ENCODE data around the gene TMEM145.

Gene TMEM145

GRCh38 chr19:42366673-42367072, 53.6 kb downstream of the TMEM145 start:
- H3K4me3 ChIP-seq (ENCODE audit: low read depth, low read length) = no peak overlapping the region
- POLR2A ChIA-PET = interaction anchor here (0.7 kb wide), 1 partner anchor 11 kb away, joined by 3 read pairs; no protein-coding TSS in a partner anchor
- CTCF ChIA-PET = no interaction called here
- TF ChIP-seq CTCF (IDR thresholded peaks at IDR 0.05; ENCODE audit: insufficient read depth, low read length, missing control alignments) = no peak
- no peak for DNase-seq (ENCODE audit: low read depth, low spot score)

GRCh38 chr19:42367929-42368328, 54.8 kb downstream of the TMEM145 start:
- no peak overlapping the region for H3K4me3 ChIP-seq (ENCODE audit: low read depth, low read length)
- CTCF ChIA-PET = no interaction called here
- no peak for TF ChIP-seq CTCF (IDR thresholded peaks at IDR 0.05; ENCODE audit: insufficient read depth, low read length, missing control alignments)
- DNase-seq (ENCODE audit: low read depth, low spot score) = no peak
- POLR2A ChIA-PET = no interaction called here

- CTCF ChIA-PET = no interaction called here
- TF ChIP-seq CTCF (IDR thresholded peaks at IDR 0.05; ENCODE audit: insufficient read depth, low read length, missing control alignments) = no peak
- POLR2A ChIA-PET = no interaction called here
- no peak for DNase-seq (ENCODE audit: low read depth, low spot score)
- no peak overlapping the region for H3K4me3 ChIP-seq (ENCODE audit: low read depth, low read length)
Measured at GRCh38 chr19:42368360-42368759, 55.3 kb downstream of the TMEM145 start.

GRCh38 chr19:42368765-42369164, 55.7 kb downstream of the TMEM145 start:
- H3K4me3 ChIP-seq (ENCODE audit: low read depth, low read length) = no peak overlapping the region
- ChIA-PET POLR2A (no interaction called here), CTCF (no interaction called here)
- TF ChIP-seq CTCF (IDR thresholded peaks at IDR 0.05; ENCODE audit: insufficient read depth, low read length, missing control alignments) = no peak
- DNase-seq (ENCODE audit: low read depth, low spot score) = no peak

GRCh38 chr19:42369433-42370067, 56.4 kb downstream of the TMEM145 start:
- ChIA-PET CTCF (no interaction called here), POLR2A (no interaction called here)
- no peak for DNase-seq (ENCODE audit: low read depth, low spot score)
- no peak overlapping the region for H3K4me3 ChIP-seq (ENCODE audit: low read depth, low read length)
- no peak for TF ChIP-seq CTCF (IDR thresholded peaks at IDR 0.05; ENCODE audit: insufficient read depth, low read length, missing control alignments)

- POLR2A ChIA-PET = no interaction called here
Measured at GRCh38 chr19:42370068-42370520, 57.0 kb downstream of the TMEM145 start.

More at GRCh38 chr19:42370068-42370520, 57.0 kb downstream of the TMEM145 start:
- H3K4me3 ChIP-seq (ENCODE audit: low read depth, low read length) = no peak overlapping the region
- TF ChIP-seq CTCF (IDR thresholded peaks at IDR 0.05; ENCODE audit: insufficient read depth, low read length, missing control alignments) = no peak
- CTCF ChIA-PET = interaction anchor here (0.9 kb wide), 1 partner anchor 31 kb away, joined by 3 read pairs; no protein-coding TSS in a partner anchor
- no peak for DNase-seq (ENCODE audit: low read depth, low spot score)
